GM13977 (cell line): ENCODE results near the gene PNMT.

Source experiments
- DNase-seq: peaks from one replicate; pipeline ENCODE4 v3.0.0; 2012; ENCODE audit warnings: low spot score
- in situ Hi-C: fragments of 300-500 bp; cut with MboI; formaldehyde crosslinking; loops from one replicate; pipeline ENCODE4 v1.12.0; 2022; ENCODE audit warnings: low sequenced_read_pairs, low pct_unique_long_range_greater_than_20kb, mixed read lengths, inconsistent platforms; ENCODE audit not compliant: unreplicated experiment
- TF ChIP-seq, protein P1 (sequence below): IDR thresholded peaks from 2 replicates; pipeline ENCODE4 v1.5.1; 2012; ENCODE audit warnings: mild to moderate bottlenecking, control low read depth; ENCODE audit not compliant: insufficient read depth; ENCODE audit errors: extremely low read depth, missing control alignments

PNMT gene

DNA sequence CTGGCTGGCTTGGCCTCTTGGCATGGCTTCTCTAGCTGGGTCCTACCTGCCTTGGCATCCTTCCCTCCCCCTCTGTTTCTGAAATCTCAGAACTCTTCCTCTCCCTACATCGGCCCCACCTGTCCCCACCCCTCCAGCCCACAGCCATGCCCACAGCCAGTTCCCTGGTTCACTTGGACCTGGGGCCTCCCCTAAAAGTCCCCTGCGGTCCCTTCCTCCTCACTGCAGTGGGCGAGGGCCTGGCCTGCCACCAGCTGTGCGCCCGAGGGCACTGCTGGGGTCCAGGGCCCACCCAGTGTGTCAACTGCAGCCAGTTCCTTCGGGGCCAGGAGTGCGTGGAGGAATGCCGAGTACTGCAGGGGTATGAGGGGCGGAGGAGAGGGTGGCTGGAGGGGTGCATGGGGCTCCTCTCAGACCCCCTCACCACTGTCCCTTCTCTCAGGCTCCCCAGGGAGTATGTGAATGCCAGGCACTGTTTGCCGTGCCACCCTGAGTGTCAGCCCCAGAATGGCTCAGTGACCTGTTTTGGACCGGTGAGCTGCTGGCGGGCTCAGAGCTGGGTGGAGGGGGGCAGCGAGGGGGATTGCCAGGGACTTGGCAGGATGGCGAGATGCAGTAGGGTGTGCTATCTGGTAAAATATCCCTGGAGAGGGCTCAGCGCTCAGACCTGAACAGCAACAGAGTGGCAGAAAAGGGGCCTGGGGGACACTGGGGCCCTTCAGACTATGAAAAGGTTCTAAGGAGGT, 48.0 kb downstream of the PNMT start:
- DNase-seq, result no peak
- in situ Hi-C loops, result no loop called here
- TF ChIP-seq, protein P1, sequence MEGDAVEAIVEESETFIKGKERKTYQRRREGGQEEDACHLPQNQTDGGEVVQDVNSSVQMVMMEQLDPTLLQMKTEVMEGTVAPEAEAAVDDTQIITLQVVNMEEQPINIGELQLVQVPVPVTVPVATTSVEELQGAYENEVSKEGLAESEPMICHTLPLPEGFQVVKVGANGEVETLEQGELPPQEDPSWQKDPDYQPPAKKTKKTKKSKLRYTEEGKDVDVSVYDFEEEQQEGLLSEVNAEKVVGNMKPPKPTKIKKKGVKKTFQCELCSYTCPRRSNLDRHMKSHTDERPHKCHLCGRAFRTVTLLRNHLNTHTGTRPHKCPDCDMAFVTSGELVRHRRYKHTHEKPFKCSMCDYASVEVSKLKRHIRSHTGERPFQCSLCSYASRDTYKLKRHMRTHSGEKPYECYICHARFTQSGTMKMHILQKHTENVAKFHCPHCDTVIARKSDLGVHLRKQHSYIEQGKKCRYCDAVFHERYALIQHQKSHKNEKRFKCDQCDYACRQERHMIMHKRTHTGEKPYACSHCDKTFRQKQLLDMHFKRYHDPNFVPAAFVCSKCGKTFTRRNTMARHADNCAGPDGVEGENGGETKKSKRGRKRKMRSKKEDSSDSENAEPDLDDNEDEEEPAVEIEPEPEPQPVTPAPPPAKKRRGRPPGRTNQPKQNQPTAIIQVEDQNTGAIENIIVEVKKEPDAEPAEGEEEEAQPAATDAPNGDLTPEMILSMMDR, result no peak

DNA sequence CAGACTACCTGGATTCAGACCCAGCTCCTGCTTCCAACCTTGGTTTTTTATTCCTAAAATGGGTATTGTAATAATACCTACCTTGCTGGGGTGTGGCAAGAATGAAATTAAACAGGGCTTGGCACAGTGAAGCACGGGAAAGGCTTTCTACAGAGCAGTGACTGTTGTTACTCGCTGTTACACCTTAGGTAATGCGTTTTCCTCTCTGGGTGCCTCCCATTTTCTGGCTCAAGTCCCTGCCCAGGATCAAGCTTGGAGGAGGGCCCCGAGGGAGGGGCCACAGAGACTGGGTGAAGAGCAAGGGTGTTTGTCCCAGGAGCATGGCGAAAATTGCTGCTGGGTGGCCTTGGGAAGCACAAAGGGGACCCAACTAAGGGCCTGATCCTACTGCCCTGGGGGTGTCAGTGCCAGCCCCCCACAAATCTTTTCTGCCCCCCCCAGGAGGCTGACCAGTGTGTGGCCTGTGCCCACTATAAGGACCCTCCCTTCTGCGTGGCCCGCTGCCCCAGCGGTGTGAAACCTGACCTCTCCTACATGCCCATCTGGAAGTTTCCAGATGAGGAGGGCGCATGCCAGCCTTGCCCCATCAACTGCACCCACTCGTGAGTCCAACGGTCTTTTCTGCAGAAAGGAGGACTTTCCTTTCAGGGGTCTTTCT, 48.8 kb downstream of the PNMT start:
- in situ Hi-C loops, result no loop called here
- DNase-seq, result no peak
- TF ChIP-seq, protein P1, result no peak

DNA sequence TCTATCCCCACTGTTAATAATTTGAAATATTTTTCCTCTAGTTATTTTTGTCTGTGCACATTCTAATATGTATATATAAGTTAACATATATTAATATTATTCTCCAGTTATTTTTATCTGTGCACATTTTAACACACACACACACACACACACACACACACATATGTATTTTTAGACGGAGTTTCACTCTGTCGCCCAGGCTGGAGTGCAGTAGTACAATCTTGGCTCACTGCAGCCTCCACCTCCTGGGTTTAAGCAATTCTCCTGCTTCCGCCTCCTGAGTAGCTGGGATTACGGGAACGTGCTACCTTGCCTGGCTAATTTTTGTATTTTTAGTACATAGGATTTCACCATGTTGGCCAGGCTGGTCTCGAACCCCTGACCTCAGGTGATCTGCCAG, 49.4 kb downstream of the PNMT start:
- in situ Hi-C loops, result no loop called here
- TF ChIP-seq, protein P1, result no peak
- DNase-seq, result no peak

DNA sequence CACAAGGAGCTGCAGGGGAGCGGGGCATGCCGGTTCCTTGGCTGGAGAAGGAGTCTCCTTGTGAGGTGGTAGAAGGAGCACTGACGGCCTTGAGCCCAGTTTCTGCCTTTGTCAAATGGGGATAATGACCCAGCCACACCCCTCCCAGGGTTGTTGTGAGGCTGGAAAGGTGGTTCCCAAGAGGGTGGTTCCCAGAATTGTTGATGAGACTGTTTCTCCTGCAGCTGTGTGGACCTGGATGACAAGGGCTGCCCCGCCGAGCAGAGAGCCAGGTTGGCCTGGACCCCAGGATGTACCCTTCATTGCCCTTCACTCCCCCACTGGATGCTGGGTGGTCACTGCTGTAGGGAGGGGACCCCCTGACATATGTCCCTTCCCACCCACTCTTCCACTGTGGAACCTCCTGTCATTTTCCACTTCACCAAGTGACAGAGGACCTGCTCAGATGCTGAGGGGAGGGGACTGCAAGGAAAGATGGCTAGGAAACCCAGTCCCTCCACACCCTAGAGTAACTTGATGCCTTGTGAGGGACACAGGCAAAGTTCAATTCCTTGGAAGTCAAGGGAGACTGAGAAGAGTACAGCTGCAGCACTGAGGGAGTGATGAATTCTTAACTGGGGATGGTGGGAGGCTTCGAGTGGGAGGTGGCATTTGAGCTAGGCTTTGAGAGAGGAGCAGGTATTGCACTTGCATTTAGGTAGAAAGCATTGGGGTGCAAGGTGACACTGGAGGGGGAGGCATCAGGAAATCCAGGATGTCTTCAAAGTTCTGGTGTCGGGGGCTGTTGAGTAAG, 51.5 kb downstream of the PNMT start:
- in situ Hi-C loops, result no loop called here
- TF ChIP-seq, protein P1, result no peak

More for the DNA sequence above, 51.5 kb downstream of the PNMT start:
- DNase-seq, result no peak
